Measurements from ENCODE around the gene MEF2B. TPM values are rescaled to one million over a fixed set of nuclear protein-coding genes. Genes with fewer than 3 reads are reported as not detected.

MEF2B gene
- total RNA-seq, 1 donor from 2014 or later = 2.8 TPM

GRCh38 chr19:19207637-19208572 lies 37.8 kb upstream of the MEF2B start:
- Mint-ChIP-seq H3K9me3 (no peaks in the 10 kb centered on the region), H3K27ac (no peak overlapping the region), H3K4me3 (no peak overlapping the region), H3K36me3 (no peaks in the 10 kb centered on the region), H3K27me3 (ENCODE audit: low read depth) (peaks cover 67% of the 10 kb centered on the region), H3K4me1 (peaks cover 3% of the 10 kb centered on the region)
- DNase-seq (ENCODE audit: low spot score in 2 of 2, unreplicated experiment in 2 of 2) = no peak
- TF ChIP-seq CTCF (IDR thresholded peaks at IDR 0.05; ENCODE audit: unreplicated experiment) = no peak

GRCh38 chr19:19206938-19207337 lies 36.9 kb upstream of the MEF2B start:
- Mint-ChIP-seq H3K9me3 (no peaks in the 10 kb centered on the region), H3K4me3 (no peak overlapping the region), H3K27ac (no peak overlapping the region), H3K36me3 (no peaks in the 10 kb centered on the region), H3K4me1 (peaks cover 12% of the 10 kb centered on the region), H3K27me3 (ENCODE audit: low read depth) (peaks cover 57% of the 10 kb centered on the region)
- no peak for DNase-seq (ENCODE audit: low spot score in 2 of 2, unreplicated experiment in 2 of 2)
- no peak for TF ChIP-seq CTCF (IDR thresholded peaks at IDR 0.05; ENCODE audit: unreplicated experiment)

- no peaks in the 10 kb centered on the region for H3K36me3 Mint-ChIP-seq
- TF ChIP-seq CTCF (IDR thresholded peaks at IDR 0.05; ENCODE audit: unreplicated experiment) = no peak
- H3K4me1 Mint-ChIP-seq = peaks cover 12% of the 10 kb centered on the region
- no peak overlapping the region for H3K27ac Mint-ChIP-seq
- H3K4me3 Mint-ChIP-seq = no peak overlapping the region
- peaks cover 45% of the 10 kb centered on the region for H3K27me3 Mint-ChIP-seq (ENCODE audit: low read depth)
- H3K9me3 Mint-ChIP-seq = no peaks in the 10 kb centered on the region
- DNase-seq (ENCODE audit: low spot score in 2 of 2, unreplicated experiment in 2 of 2) = no peak
These were observed 35.6 kb upstream of the MEF2B start for GRCh38 chr19:19205416-19206410.

- Mint-ChIP-seq H3K4me1 (peaks cover 12% of the 10 kb centered on the region), H3K27ac (peak overlapping the region; percentile 59), H3K36me3 (peaks cover 7% of the 10 kb centered on the region), H3K4me3 (peak overlapping the region; percentile 79), H3K27me3 (ENCODE audit: low read depth) (peaks cover 31% of the 10 kb centered on the region), H3K9me3 (no peaks in the 10 kb centered on the region)
- TF ChIP-seq CTCF (IDR thresholded peaks at IDR 0.05; ENCODE audit: unreplicated experiment) = no peak
- no peak for DNase-seq (ENCODE audit: low spot score in 2 of 2, unreplicated experiment in 2 of 2)
These were observed 34.1 kb upstream of the MEF2B start for GRCh38 chr19:19204181-19204580.

- peaks cover 12% of the 10 kb centered on the region for H3K4me1 Mint-ChIP-seq
- peaks cover 15% of the 10 kb centered on the region for H3K36me3 Mint-ChIP-seq
- peaks cover 28% of the 10 kb centered on the region for H3K27me3 Mint-ChIP-seq (ENCODE audit: low read depth)
- peak within 1 kb of the TSS; percentile 86 for H3K27ac Mint-ChIP-seq
- DNase-seq (ENCODE audit: low spot score in 2 of 2, unreplicated experiment in 2 of 2) = peak; percentile 77 to 85
- H3K9me3 Mint-ChIP-seq = no peaks in the 10 kb centered on the region
- H3K4me3 Mint-ChIP-seq = peak within 1 kb of the TSS; percentile 79
- no peak for TF ChIP-seq CTCF (IDR thresholded peaks at IDR 0.05; ENCODE audit: unreplicated experiment)
These were observed 33.2 kb upstream of the MEF2B start, which contains the start of gene NR2C2AP for GRCh38 chr19:19203012-19203856. NR2C2AP (minus strand) TSS chr19:19203414; CDS start chr19:19203060, 354 bp downstream.

Data from mesothelial cell of epicardium (in vitro differentiated cells).